Thyroid gland (tissue), 4 donors: ENCODE results near the gene GNLY. TPM values are rescaled to one million over a fixed set of nuclear protein-coding genes. Genes with fewer than 3 reads are reported as not detected.

ENCODE experiments used
- DNase-seq, 2 donors: peaks; one replicate each; pipeline ENCODE4 v3.0.0-alpha.2; 2019
- H3K27ac ChIP-seq, 3 donors: fragments of 200-600 bp; sonication (generic); 1 replicate in 2 of 3; 2 replicates in 1 of 3; pipeline ENCODE4 v1.5.1; 2016 to 2019; ENCODE audit warnings: mild to moderate bottlenecking in 1 of 3, moderate library complexity in 1 of 3
- H3K27me3 ChIP-seq: fragments of 200-600 bp; sonication (generic); one replicate; pipeline ENCODE4 v1.5.1; 2019
- H3K36me3 ChIP-seq, 2 donors: fragments of 200-600 bp; sonication (generic); one replicate each; pipeline ENCODE4 v1.5.1; 2016 to 2019
- H3K4me1 ChIP-seq, 2 donors: fragments of 200-600 bp; sonication (generic); one replicate each; pipeline ENCODE4 v1.5.1; 2017 to 2019
- H3K4me3 ChIP-seq, 3 donors: fragments of 200-600 bp; sonication (generic); replicated peaks in 1 of 3; 1 replicate in 2 of 3; 2 replicates in 1 of 3; pipeline ENCODE4 v1.5.1; 2016; ENCODE audit warnings: mild to moderate bottlenecking in 1 of 3
- H3K9me3 ChIP-seq: fragments of 200-600 bp; sonication (generic); one replicate; pipeline ENCODE4 v1.5.1; 2017
- POLR2A ChIP-seq, 2 donors: fragments of 450-650 bp; IDR thresholded peaks; one replicate each; pipeline ENCODE4 v1.6.1; 2017; ENCODE audit warnings: antibody characterized with exemption in 2 of 2, mild to moderate bottlenecking in 2 of 2, moderate library complexity in 1 of 2
- WGBS, 2 donors: methylation state at CpG; one replicate each; pipeline ENCODE4 v1.1.5; 2017; 5-methylcytosine and 5-hydroxymethylcytosine counted together
- intact Hi-C: fragments of 100-400 bp; cut with DNase I; formaldehyde crosslinking; loops from one replicate; pipeline ENCODE4 v1.15.1; 2023
- total RNA-seq, 4 donors: library from RNA; depleted of rRNA; stranded (reverse); fragments of >200 nt; gene quantifications; one replicate each; pipeline ENCODE4 v1.2.3, GENCODE V29; 2016
- TF ChIP-seq, protein P1 (sequence below), 6 experiments: fragments of 200-600 bp in 3 of 6; fragments of 450-650 bp in 3 of 6; sonication (generic) in 3 of 6; IDR thresholded peaks; one replicate each; pipeline ENCODE4 v1.5.1; 2016 to 2019; ENCODE audit warnings: antibody characterized with exemption in 6 of 6, mild to moderate bottlenecking in 2 of 6, inconsistent platforms in 1 of 6, moderate library complexity in 1 of 6

Gene GNLY
- total RNA-seq, 4 donors from 2014 or later: 0.22 to 3.6 (median 0.63) TPM; not detected in 1

DNA sequence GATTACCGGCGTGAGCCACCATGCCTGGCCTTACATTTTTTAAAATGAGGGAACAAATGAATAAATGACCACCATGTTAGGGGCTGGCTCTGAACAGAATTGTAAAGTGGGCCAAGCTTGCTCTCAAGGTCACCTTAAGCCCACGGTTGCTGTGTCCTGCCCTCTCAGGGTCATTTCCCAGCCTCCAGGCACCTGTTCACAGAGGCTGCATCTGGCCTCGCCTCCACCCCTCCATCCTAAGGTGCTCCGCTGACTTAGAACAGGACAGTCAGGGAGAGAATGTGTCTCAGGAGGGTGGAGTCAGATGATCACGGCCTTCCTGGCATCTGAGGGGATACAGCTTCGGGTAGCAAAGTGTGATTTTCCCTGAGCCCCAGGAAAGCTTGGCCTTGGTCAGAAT, 33.4 kb upstream of the GNLY start:
- WGBS, 2 donors: 82 to 84% methylated on average over 7 of the region's 7 CpGs
- no peak for DNase-seq
- Histone ChIP-seq H3K27me3 (no peaks in the 10 kb centered on the region), H3K27ac (peak overlapping the region in 1 of 3 donors; percentile 63), H3K4me3 (no peak overlapping the region), H3K9me3 (no peaks in the 10 kb centered on the region), H3K4me1 (peaks cover 0 to 23% of the 10 kb centered on the region in 2 donors), H3K36me3 (no peaks in the 10 kb centered on the region)
- TF ChIP-seq, protein P1, sequence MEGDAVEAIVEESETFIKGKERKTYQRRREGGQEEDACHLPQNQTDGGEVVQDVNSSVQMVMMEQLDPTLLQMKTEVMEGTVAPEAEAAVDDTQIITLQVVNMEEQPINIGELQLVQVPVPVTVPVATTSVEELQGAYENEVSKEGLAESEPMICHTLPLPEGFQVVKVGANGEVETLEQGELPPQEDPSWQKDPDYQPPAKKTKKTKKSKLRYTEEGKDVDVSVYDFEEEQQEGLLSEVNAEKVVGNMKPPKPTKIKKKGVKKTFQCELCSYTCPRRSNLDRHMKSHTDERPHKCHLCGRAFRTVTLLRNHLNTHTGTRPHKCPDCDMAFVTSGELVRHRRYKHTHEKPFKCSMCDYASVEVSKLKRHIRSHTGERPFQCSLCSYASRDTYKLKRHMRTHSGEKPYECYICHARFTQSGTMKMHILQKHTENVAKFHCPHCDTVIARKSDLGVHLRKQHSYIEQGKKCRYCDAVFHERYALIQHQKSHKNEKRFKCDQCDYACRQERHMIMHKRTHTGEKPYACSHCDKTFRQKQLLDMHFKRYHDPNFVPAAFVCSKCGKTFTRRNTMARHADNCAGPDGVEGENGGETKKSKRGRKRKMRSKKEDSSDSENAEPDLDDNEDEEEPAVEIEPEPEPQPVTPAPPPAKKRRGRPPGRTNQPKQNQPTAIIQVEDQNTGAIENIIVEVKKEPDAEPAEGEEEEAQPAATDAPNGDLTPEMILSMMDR (IDR thresholded peaks at IDR 0.05): no peak
- no peak for TF ChIP-seq POLR2A (IDR thresholded peaks at IDR 0.05)
- intact Hi-C loops: no loop called here

DNA sequence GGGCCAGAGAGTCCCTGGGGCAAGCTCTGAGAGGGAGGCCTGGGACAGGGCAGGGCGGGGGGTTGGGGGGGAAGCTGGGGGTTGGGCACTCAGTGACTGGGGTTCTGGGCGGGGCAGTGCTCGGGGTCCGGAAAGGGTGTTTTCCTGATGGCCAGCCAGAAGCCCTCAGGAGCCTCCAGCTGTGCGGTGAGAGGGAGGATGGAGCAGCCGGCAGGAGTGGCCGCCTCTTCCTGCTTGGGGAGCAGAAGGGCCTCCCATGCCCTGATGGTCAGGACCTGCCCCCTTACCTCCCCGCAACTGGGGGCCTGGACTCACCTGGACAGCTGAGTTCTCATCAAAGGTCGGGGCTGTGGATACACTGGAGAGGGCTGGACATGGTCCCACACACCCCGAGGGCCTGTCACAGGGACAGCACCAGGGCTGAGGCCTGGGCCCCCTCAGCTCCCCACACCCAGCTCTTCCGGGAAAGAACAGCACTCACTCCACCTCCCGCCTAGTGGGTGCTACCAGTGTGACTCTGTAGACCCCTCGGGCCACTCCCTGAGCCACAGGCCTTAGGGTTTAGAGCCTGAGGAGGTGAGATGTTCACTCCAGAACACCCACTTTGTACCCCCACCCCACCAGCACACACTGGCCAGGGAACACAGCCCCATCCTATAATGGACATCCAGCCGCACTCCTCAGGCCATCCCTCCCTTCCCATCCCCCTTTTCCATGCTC, 32.9 kb upstream of the GNLY start:
- WGBS, 2 donors: 78 to 88% methylated on average over 14 of the region's 14 CpGs
- H3K36me3 ChIP-seq: no peaks in the 10 kb centered on the region
- H3K27me3 ChIP-seq: no peaks in the 10 kb centered on the region
- no peak overlapping the region for H3K4me3 ChIP-seq
- no peaks in the 10 kb centered on the region for H3K9me3 ChIP-seq
- no peak for DNase-seq
- TF ChIP-seq, protein P1 (IDR thresholded peaks at IDR 0.05): no peak
- no peak for TF ChIP-seq POLR2A (IDR thresholded peaks at IDR 0.05)
- intact Hi-C loops: no loop called here
- H3K27ac ChIP-seq: peak overlapping the region in 2 of 3 donors; percentile 4 to 63
- peaks cover 0 to 23% of the 10 kb centered on the region in 2 donors for H3K4me1 ChIP-seq

DNA sequence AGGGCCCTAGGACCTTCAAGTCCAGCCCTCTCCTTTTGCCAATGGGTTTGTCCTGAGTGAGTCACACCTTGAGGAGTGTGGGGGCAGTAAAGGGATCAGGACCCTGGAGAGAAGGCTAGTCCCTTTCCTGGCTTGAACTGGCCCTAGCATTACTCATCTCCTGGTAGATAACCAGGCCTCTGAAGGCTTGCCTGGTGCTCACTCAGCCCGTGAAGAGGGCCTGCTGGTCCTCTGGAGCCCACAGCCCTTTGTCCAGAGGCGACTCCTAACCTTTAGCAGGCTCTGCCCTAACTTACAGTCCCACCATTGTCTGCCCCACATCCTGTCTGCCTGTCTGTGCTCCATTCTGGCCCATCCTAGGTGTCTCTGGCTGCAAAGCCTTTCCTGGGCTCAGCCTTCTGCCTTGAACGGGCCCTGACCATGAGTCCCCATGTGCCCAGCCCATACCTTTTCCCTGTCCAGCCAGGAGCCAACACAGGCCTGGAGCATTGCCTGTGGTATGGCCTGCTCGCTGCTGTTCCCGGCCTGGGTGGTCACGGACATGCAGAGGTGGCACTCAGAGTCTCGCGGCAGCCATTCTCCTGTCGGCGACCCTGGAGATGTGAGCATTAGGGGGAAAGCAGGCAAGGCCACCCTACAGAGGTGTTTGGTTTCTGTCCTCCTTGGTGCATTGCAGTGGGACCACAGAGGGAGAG, 31.1 kb upstream of the GNLY start:
- H3K36me3 ChIP-seq: no peaks in the 10 kb centered on the region
- TF ChIP-seq, protein P1 (IDR thresholded peaks at IDR 0.05): no peak
- TF ChIP-seq POLR2A (IDR thresholded peaks at IDR 0.05): no peak
- intact Hi-C loops: no loop called here
- peak in 1 of 2 donors; percentile 31 for DNase-seq
- H3K9me3 ChIP-seq: no peaks in the 10 kb centered on the region
- H3K27ac ChIP-seq: peak overlapping the region in 2 of 3 donors; percentile 31 to 58
- WGBS, 2 donors: 94% methylated on average over 9 to 10 of the region's 10 CpGs
- H3K4me1 ChIP-seq: peaks cover 0 to 24% of the 10 kb centered on the region in 2 donors
- H3K4me3 ChIP-seq: no peak overlapping the region
- H3K27me3 ChIP-seq: no peaks in the 10 kb centered on the region

DNA sequence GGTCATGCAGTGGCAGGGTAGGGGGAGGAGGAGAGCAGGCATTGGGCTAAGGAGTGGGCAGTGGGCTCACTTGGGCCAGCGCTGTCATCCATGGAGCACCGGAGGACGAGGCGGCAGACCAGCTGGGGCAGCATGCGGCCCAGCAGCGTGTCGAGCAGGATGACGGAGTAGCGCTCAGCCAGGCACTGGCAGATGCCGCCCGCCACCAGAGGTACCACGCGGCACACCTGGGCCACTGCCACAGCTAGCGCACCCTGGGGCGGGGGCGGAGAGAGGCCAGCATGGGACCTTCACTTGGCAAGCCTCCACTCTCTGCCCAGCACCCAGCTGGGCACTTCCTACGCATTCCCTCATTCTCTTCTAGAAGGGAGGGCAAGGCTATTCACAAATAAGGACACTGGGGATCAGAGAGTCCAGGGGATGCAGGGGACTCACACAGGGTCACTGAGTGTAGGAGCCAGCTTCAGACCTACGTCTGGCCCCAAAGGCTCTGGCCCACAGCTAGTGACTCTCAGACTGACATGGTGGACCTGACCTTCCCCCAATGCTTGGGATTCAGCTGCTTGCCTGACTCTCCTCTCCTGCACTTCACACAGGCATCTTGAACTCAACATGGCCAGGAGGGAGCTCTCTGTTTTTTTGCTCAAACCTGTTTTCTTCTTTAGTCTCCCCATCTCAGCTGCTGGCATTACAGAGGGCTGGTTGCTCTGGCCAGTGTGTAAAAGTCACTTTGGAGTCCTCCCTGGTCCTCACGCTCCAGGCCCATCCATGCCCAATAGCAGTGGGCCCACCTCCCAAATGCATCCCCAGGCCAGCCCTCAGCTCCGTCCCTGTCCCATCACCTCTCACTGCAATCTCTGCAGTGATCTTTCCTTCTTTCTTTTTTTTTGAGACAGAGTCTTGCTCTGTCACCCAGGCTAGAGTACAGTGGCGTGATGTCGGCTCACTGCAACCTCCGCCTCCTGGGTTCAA, 30.3 kb upstream of the GNLY start:
- H3K27ac ChIP-seq: peak overlapping the region in 1 of 3 donors; percentile 31
- TF ChIP-seq POLR2A (IDR thresholded peaks at IDR 0.05): no peak
- TF ChIP-seq, protein P1 (IDR thresholded peaks at IDR 0.05): no peak
- no peak for DNase-seq
- H3K27me3 ChIP-seq: no peaks in the 10 kb centered on the region
- H3K36me3 ChIP-seq: no peaks in the 10 kb centered on the region
- intact Hi-C loops: no loop called here
- peaks cover 0 to 32% of the 10 kb centered on the region in 2 donors for H3K4me1 ChIP-seq
- H3K4me3 ChIP-seq: no peak overlapping the region
- no peaks in the 10 kb centered on the region for H3K9me3 ChIP-seq
- 95 to 97% methylated on average over 17 to 22 of the region's 23 CpGs for WGBS, 2 donors
